Fibroblast of the conjunctiva (primary cell): ENCODE data around the gene MACROH2A2.
"Not testable (repeated sequence)": the region's sequence is repeated elsewhere in the genome, so short reads cannot be mapped to it uniquely, and the experiment has no call there.

Experiments used
- DNase-seq: peaks from one replicate; pipeline ENCODE4 v3.0.0-alpha.2; 2010; ENCODE audit warnings: low read depth

Gene MACROH2A2

GRCh38 chr10:70068925-70069324 lies 16.3 kb downstream of the MACROH2A2 start:
- no peak for DNase-seq

GRCh38 chr10:70069346-70069745 lies 16.7 kb downstream of the MACROH2A2 start:
- no peak for DNase-seq

GRCh38 chr10:70070834-70071233 lies 18.2 kb downstream of the MACROH2A2 start:
- no peak for DNase-seq

- no peak for DNase-seq
Measured at GRCh38 chr10:70074165-70074564, 21.5 kb downstream of the MACROH2A2 start.

- no peak for DNase-seq
Measured at GRCh38 chr10:70074971-70075370, 22.3 kb downstream of the MACROH2A2 start.

- DNase-seq = no peak
Measured at GRCh38 chr10:70078329-70078728, 25.7 kb downstream of the MACROH2A2 start.

GRCh38 chr10:70078937-70079336 lies 26.3 kb downstream of the MACROH2A2 start:
- DNase-seq = no peak

GRCh38 chr10:70080789-70081188 lies 28.1 kb downstream of the MACROH2A2 start:
- not testable (repeated sequence) for DNase-seq

GRCh38 chr10:70084189-70084588 lies 31.5 kb downstream of the MACROH2A2 start:
- DNase-seq = no peak

GRCh38 chr10:70085975-70086613 lies 33.4 kb downstream of the MACROH2A2 start:
- DNase-seq = no peak

- DNase-seq = no peak
Measured at GRCh38 chr10:70087616-70088307, 35.1 kb downstream of the MACROH2A2 start.

- DNase-seq = no peak
Measured at GRCh38 chr10:70088308-70088698, 35.7 kb downstream of the MACROH2A2 start.

- DNase-seq = no peak
Measured at GRCh38 chr10:70090013-70090412, 37.4 kb downstream of the MACROH2A2 start.

- no peak for DNase-seq
Measured at GRCh38 chr10:70090951-70091350, 38.3 kb downstream of the MACROH2A2 start.

- DNase-seq = no peak
Measured at GRCh38 chr10:70092389-70092718, 39.7 kb downstream of the MACROH2A2 start.

- DNase-seq = no peak
Measured at GRCh38 chr10:70093335-70093944, 40.8 kb downstream of the MACROH2A2 start.

- no peak for DNase-seq
Measured at GRCh38 chr10:70094250-70094649, 41.6 kb downstream of the MACROH2A2 start.

GRCh38 chr10:70096016-70096704 lies 43.5 kb downstream of the MACROH2A2 start:
- DNase-seq = no peak

- no peak for DNase-seq
Measured at GRCh38 chr10:70096705-70097420, 44.2 kb downstream of the MACROH2A2 start.

GRCh38 chr10:70097459-70097858 lies 44.8 kb downstream of the MACROH2A2 start:
- DNase-seq = no peak

GRCh38 chr10:70098271-70098670 lies 45.6 kb downstream of the MACROH2A2 start:
- no peak for DNase-seq

GRCh38 chr10:70101068-70101562 lies 48.5 kb downstream of the MACROH2A2 start:
- not testable (repeated sequence) for DNase-seq
